Bronchial epithelial cell (primary cell): ENCODE data around the gene TRIM24. TPM values are rescaled to one million over a fixed set of nuclear protein-coding genes. Genes with fewer than 3 reads are reported as not detected.

Experiments used
- DNase-seq: peaks from one replicate; pipeline ENCODE4 v3.0.0-alpha.2; 2010; ENCODE audit warnings: low read depth
- FAIRE-seq: peaks from 2 replicates; lab custom pipeline; 2011; peaks lifted over from hg19 to GRCh38; lab: Jason Lieb, UNC
- H3K27me3 ChIP-seq: 2 replicates; pipeline ENCODE4 v1.5.1; 2011; ENCODE audit warnings: low read length; ENCODE audit not compliant: control insufficient read depth, insufficient read depth
- H3K36me3 ChIP-seq: 2 replicates; pipeline ENCODE4 v1.5.1; 2011; ENCODE audit warnings: low read length; ENCODE audit not compliant: control insufficient read depth, insufficient read depth
- H3K4me3 ChIP-seq: 2 replicates; pipeline ENCODE4 v1.5.1; 2011; ENCODE audit warnings: mild to moderate bottlenecking, low read depth, low read length, control low read depth
- CTCF ChIP-seq: IDR thresholded peaks from 2 replicates; pipeline ENCODE4 v1.5.1; 2011; ENCODE audit warnings: mild to moderate bottlenecking, moderate library complexity, low read length, control low read depth, inconsistent platforms; ENCODE audit not compliant: insufficient read depth, severe bottlenecking
- total RNA-seq: library from RNA; depleted of rRNA; stranded (reverse); fragments of >200 nt; gene quantifications from 2 replicates; pipeline ENCODE4 v1.2.1, GENCODE V29; 2014

The TRIM24 gene
- total RNA-seq, 1 donor from 2014 or later: 2.1 TPM

GRCh38 chr7:138519061-138519798 lies 59.2 kb downstream of the TRIM24 start:
- FAIRE-seq: no peak
- H3K4me3 ChIP-seq: no peak overlapping the region
- no peak for DNase-seq
- H3K36me3 ChIP-seq: peaks cover 5% of the 10 kb centered on the region
- H3K27me3 ChIP-seq: no peaks in the 10 kb centered on the region
- TF ChIP-seq CTCF: no peak

GRCh38 chr7:138520742-138521141 lies 60.7 kb downstream of the TRIM24 start:
- H3K36me3 ChIP-seq: peaks cover 5% of the 10 kb centered on the region
- no peak for FAIRE-seq
- no peak for DNase-seq
- no peaks in the 10 kb centered on the region for H3K27me3 ChIP-seq
- no peak for TF ChIP-seq CTCF
- no peak overlapping the region for H3K4me3 ChIP-seq

- H3K36me3 ChIP-seq: peaks cover 4% of the 10 kb centered on the region
- no peak overlapping the region for H3K4me3 ChIP-seq
- DNase-seq: no peak
- no peaks in the 10 kb centered on the region for H3K27me3 ChIP-seq
- TF ChIP-seq CTCF: no peak
- FAIRE-seq: no peak
Observed at GRCh38 chr7:138521837-138522461, 61.9 kb downstream of the TRIM24 start.

- no peaks in the 10 kb centered on the region for H3K27me3 ChIP-seq
- peaks cover 4% of the 10 kb centered on the region for H3K36me3 ChIP-seq
- no peak for FAIRE-seq
- no peak overlapping the region for H3K4me3 ChIP-seq
- TF ChIP-seq CTCF: no peak
- DNase-seq: no peak
Observed at GRCh38 chr7:138524259-138524658, 64.2 kb downstream of the TRIM24 start.

- no peak for FAIRE-seq
- H3K27me3 ChIP-seq: no peaks in the 10 kb centered on the region
- no peak for TF ChIP-seq CTCF
- DNase-seq: no peak
- H3K36me3 ChIP-seq: peaks cover 3% of the 10 kb centered on the region
- H3K4me3 ChIP-seq: no peak overlapping the region
Observed at GRCh38 chr7:138525757-138526156, 65.7 kb downstream of the TRIM24 start.
